Endothelial cell of umbilical vein (primary cell): Measurements from ENCODE around the gene GLI3. TPM values are rescaled to one million over a fixed set of nuclear protein-coding genes. Genes with fewer than 3 reads are reported as not detected.

Source experiments
- BruUV-seq: library from RNA; stranded (reverse); fragments of 400-500 nt; replicated peaks from 2 replicates; lab custom pipeline; 2021; lab: Mats Ljungman, UMichigan
- CTCF ChIA-PET: fragments of 300-600, 350-600 bp; sonication (Branson Sonifier 250); formaldehyde crosslinking; loops from one replicate; lab custom pipeline; 2021; ENCODE audit warnings: antibody characterized with exemption, inconsistent platforms; lab: Charles Lee
- POLR2A ChIA-PET: fragments of 300-600, 350-600 bp; sonication (Branson Sonifier 250); formaldehyde crosslinking; loops from one replicate; lab custom pipeline; 2021; ENCODE audit warnings: antibody characterized with exemption, inconsistent platforms; lab: Charles Lee
- DNase-seq: peaks from one replicate; pipeline ENCODE4 v3.0.0-alpha.2; 2011; ENCODE audit warnings: low read depth, low spot score
- FAIRE-seq: peaks from 2 replicates; lab custom pipeline; 2011; peaks lifted over from hg19 to GRCh38; lab: Jason Lieb, UNC
- H2AFZ ChIP-seq: 2 replicates; pipeline ENCODE4 v1.6.0; 2012; ENCODE audit warnings: low read depth, low read length, control low read depth, inconsistent platforms
- H3K27ac ChIP-seq: 2 replicates; pipeline ENCODE4 v1.5.1; 2011; ENCODE audit warnings: low read depth, mild to moderate bottlenecking, control low read depth, low read length, moderate library complexity; ENCODE audit not compliant: insufficient read depth
- H3K27me3 ChIP-seq, 2 experiments: 2 replicates each; pipeline versions ENCODE4 v1.6.0 to v1.6.1; 2011; ENCODE audit warnings: low read length in 2 of 2, mixed read lengths in 1 of 2; ENCODE audit not compliant: control insufficient read depth in 2 of 2, insufficient read depth in 2 of 2
- H3K36me3 ChIP-seq, 2 experiments: 2 replicates in 1 of 2; 3 replicates in 1 of 2; pipeline ENCODE4 v1.5.1; 2011; ENCODE audit warnings: low read length in 2 of 2, mild to moderate bottlenecking in 1 of 2, moderate library complexity in 1 of 2; ENCODE audit not compliant: control insufficient read depth in 2 of 2, insufficient read depth in 2 of 2; ENCODE audit errors: extremely low read depth in 1 of 2
- H3K4me1 ChIP-seq: 3 replicates; pipeline ENCODE4 v1.5.1; 2011; ENCODE audit warnings: mild to moderate bottlenecking, low read length; ENCODE audit not compliant: control insufficient read depth, insufficient read depth; ENCODE audit errors: extremely low read depth
- H3K4me2 ChIP-seq: 2 replicates; pipeline ENCODE4 v1.6.1; 2011; ENCODE audit warnings: low read length, control low read depth, mixed read lengths; ENCODE audit not compliant: insufficient read depth
- H3K4me3 ChIP-seq, 3 experiments: fragments of 200-600 bp in 1 of 3; sonication (generic), shearing (Covaris generic) in 1 of 3; replicated peaks in 1 of 3; 2 replicates each; pipeline ENCODE4 v1.5.1; 2011 to 2016; ENCODE audit warnings: control low read depth in 3 of 3, low read length in 3 of 3, mild to moderate bottlenecking in 2 of 3, inconsistent platforms in 1 of 3, low read depth in 1 of 3, moderate library complexity in 1 of 3; ENCODE audit not compliant: insufficient read depth in 1 of 3
- H3K79me2 ChIP-seq: 2 replicates; pipeline ENCODE4 v1.6.0; 2012; ENCODE audit warnings: low read length, inconsistent platforms; ENCODE audit not compliant: control insufficient read depth, insufficient read depth
- H3K9ac ChIP-seq: replicated peaks from 2 replicates; pipeline ENCODE3; 2011; ENCODE audit warnings: low read length, control low read depth; ENCODE audit not compliant: insufficient read depth; ENCODE audit errors: extremely low read depth
- H3K9me1 ChIP-seq: replicated peaks from 3 replicates; pipeline ENCODE4 v1.6.0; 2011; ENCODE audit warnings: mild to moderate bottlenecking, low read length; ENCODE audit not compliant: control insufficient read depth, insufficient read depth; ENCODE audit errors: extremely low read depth
- H3K9me3 ChIP-seq: replicated peaks from 2 replicates; pipeline ENCODE4 v1.5.1; 2012; ENCODE audit warnings: low read length, inconsistent platforms; ENCODE audit not compliant: control insufficient read depth, insufficient read depth
- H4K20me1 ChIP-seq: replicated peaks from 2 replicates; pipeline ENCODE3; 2011; ENCODE audit warnings: mild to moderate bottlenecking, low read length; ENCODE audit not compliant: control insufficient read depth, insufficient read depth; ENCODE audit errors: extremely low read depth
- EZH2 ChIP-seq: IDR thresholded peaks from 2 replicates; pipeline ENCODE4 v1.6.1; 2012; ENCODE audit warnings: borderline replicate concordance, low read depth, mild to moderate bottlenecking, moderate library complexity, low read length, inconsistent platforms; ENCODE audit not compliant: severe bottlenecking
- FOS ChIP-seq: IDR thresholded peaks from 2 replicates; pipeline ENCODE4 v1.6.1; 2011; ENCODE audit warnings: mild to moderate bottlenecking, low read length, moderate library complexity, borderline replicate concordance; ENCODE audit not compliant: insufficient read depth
- GATA2 ChIP-seq: IDR thresholded peaks from 2 replicates; pipeline ENCODE4 v1.7.0; 2011; ENCODE audit warnings: low read depth, mild to moderate bottlenecking, moderate library complexity, mixed read lengths, low read length; ENCODE audit not compliant: insufficient read length, insufficient read depth
- JUN ChIP-seq: IDR thresholded peaks from 2 replicates; pipeline ENCODE4 v1.6.1; 2011; ENCODE audit warnings: borderline replicate concordance, low read depth; ENCODE audit not compliant: insufficient read length, insufficient read depth
- MYC ChIP-seq: IDR thresholded peaks from one replicate; pipeline ENCODE4 v1.6.1; 2011; ENCODE audit warnings: mild to moderate bottlenecking, low read depth, low read length
- POLR2A ChIP-seq: IDR thresholded peaks from 2 replicates; pipeline ENCODE4 v1.6.1; 2012; ENCODE audit warnings: low read depth, mild to moderate bottlenecking, control low read depth, low read length
- POLR2AphosphoS5 ChIP-seq: IDR thresholded peaks from 2 replicates; pipeline ENCODE4 v1.6.1; 2012; ENCODE audit warnings: low read depth, mild to moderate bottlenecking, control low read depth, low read length, moderate library complexity; ENCODE audit not compliant: insufficient read depth
- dilution Hi-C: fragments of 300-500 bp; cut with MboI; formaldehyde crosslinking; loops from one replicate; pipeline ENCODE4 v1.15.0; 2019; ENCODE audit warnings: low sequenced_read_pairs; ENCODE audit not compliant: extremely low pct_ligation_motif_present
- intact Hi-C: fragments of 100-400 bp; cut with micrococcal nuclease; formaldehyde crosslinking; loops from one replicate; pipeline ENCODE4 v1.10.0; 2022
- polyA plus RNA-seq, 4 experiments: library from polyadenylated mRNA; depleted of rRNA in 3 of 4; stranded (reverse) in 3 of 4; unstranded in 1 of 4; fragments of >200 nt; gene quantifications; 2 replicates each; pipeline versions ENCODE4 v1.2.1 to v1.2.3, GENCODE V29; 2011 to 2012; ENCODE audit warnings: missing spikeins in 1 of 4
- total RNA-seq: library from RNA; stranded (reverse); gene quantifications from 2 replicates; pipeline ENCODE4 v1.2.3, GENCODE V29; 2021
- TF ChIP-seq, protein P1 (sequence below), 2 donors: IDR thresholded peaks; 1 replicate in 1 of 2; 2 replicates in 1 of 2; pipeline ENCODE4 v1.5.1; 2011; ENCODE audit warnings: low read length in 2 of 2, mild to moderate bottlenecking in 2 of 2, moderate library complexity in 2 of 2, control low read depth in 1 of 2, inconsistent platforms in 1 of 2, low read depth in 1 of 2; ENCODE audit not compliant: insufficient read depth in 1 of 2; ENCODE audit errors: extremely low read depth in 1 of 2
- TF ChIP-seq, protein P2 (sequence below): IDR thresholded peaks from 2 replicates; pipeline ENCODE4 v1.6.1; 2011; ENCODE audit not compliant: insufficient read depth, insufficient read length

Gene GLI3
- total and polyA plus RNA-seq, 2 donors (not counting 3 experiments of a cell fraction or from before 2014, with no cell fraction given) = 6.0 to 24.9 TPM

DNA sequence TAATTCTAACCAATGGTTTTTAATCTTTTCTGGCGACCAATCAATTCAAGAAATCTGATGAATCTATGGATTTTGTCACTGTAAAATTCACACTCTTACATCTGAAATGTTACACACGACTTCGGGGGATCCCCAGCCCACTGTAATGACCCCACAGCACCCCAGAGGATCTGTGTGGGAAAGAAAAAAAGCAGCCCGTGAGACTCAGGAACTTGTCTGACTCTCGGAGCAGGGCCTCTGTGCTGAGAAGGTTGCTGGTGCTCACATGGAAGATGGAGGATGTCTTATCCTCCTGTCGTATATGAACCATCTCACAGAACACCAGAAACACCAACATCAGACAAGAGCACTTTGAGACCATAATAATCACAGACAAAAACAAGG is 305.8 kb downstream of the GLI3 start:
- Histone ChIP-seq H3K4me3 (no peak overlapping the region), H3K4me2 (no peak overlapping the region), H3K36me3 (no peaks in the 10 kb centered on the region), H2AFZ (no peak overlapping the region), H3K4me1 (no peaks in the 10 kb centered on the region), H3K9me3 (no peaks in the 10 kb centered on the region), H3K9me1 (no peaks in the 10 kb centered on the region), H3K9ac (no peak overlapping the region), H3K79me2 (no peaks in the 10 kb centered on the region), H3K27ac (no peak overlapping the region), H3K27me3 (peaks cover 0 to 4% of the 10 kb centered on the region in 2 experiments), H4K20me1 (no peaks in the 10 kb centered on the region)
- POLR2A ChIA-PET = no interaction called here
- intact Hi-C loops (no loop called here), dilution Hi-C loops (no loop called here)
- BruUV-seq = no TSS peak
- TF ChIP-seq, protein P1, sequence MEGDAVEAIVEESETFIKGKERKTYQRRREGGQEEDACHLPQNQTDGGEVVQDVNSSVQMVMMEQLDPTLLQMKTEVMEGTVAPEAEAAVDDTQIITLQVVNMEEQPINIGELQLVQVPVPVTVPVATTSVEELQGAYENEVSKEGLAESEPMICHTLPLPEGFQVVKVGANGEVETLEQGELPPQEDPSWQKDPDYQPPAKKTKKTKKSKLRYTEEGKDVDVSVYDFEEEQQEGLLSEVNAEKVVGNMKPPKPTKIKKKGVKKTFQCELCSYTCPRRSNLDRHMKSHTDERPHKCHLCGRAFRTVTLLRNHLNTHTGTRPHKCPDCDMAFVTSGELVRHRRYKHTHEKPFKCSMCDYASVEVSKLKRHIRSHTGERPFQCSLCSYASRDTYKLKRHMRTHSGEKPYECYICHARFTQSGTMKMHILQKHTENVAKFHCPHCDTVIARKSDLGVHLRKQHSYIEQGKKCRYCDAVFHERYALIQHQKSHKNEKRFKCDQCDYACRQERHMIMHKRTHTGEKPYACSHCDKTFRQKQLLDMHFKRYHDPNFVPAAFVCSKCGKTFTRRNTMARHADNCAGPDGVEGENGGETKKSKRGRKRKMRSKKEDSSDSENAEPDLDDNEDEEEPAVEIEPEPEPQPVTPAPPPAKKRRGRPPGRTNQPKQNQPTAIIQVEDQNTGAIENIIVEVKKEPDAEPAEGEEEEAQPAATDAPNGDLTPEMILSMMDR (IDR thresholded peaks at IDR 0.05; ENCODE audit: extremely low read depth in 1 of 2, insufficient read depth in 1 of 2, low read depth in 1 of 2, low read length in 2 of 2) = no peak
- TF ChIP-seq POLR2A = no peak
- no peak for TF ChIP-seq JUN
- TF ChIP-seq EZH2 = no peak
- TF ChIP-seq, protein P2, sequence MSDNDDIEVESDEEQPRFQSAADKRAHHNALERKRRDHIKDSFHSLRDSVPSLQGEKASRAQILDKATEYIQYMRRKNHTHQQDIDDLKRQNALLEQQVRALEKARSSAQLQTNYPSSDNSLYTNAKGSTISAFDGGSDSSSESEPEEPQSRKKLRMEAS = no peak
- TF ChIP-seq POLR2AphosphoS5 = no peak
- TF ChIP-seq MYC = no peak
- TF ChIP-seq FOS = no peak
- TF ChIP-seq GATA2 = no peak
- FAIRE-seq (no peak), DNase-seq (no peak)
- CTCF ChIA-PET = interaction anchor here (2.1 kb wide), 1 partner anchor 10 kb away, joined by 12 read pairs; no protein-coding TSS in a partner anchor
